Motor neuron (in vitro differentiated cells): ENCODE measurements around the gene PACC1. TPM values are rescaled to one million over a fixed set of nuclear protein-coding genes. Genes with fewer than 3 reads are reported as not detected.

Experiments
- ATAC-seq, 8 experiments: fragments of 200-7000 bp; cut with Tn5 transposase; replicated peaks in 6 of 8; 2 replicates each; pipeline ENCODE4 v1.8.0; 2021; ENCODE audit warnings: mild to moderate bottlenecking in 8 of 8, moderate library complexity in 8 of 8
- H3K27ac ChIP-seq, 2 donors: fragments of 250-450 bp; sonication (Bioruptor Pico); 2 replicates each; pipeline ENCODE4 v1.9.0; 2021; ENCODE audit warnings: antibody characterized with exemption in 2 of 2, mild to moderate bottlenecking in 2 of 2, moderate library complexity in 1 of 2
- H3K4me1 ChIP-seq, 2 donors: fragments of 250-450 bp; sonication (Bioruptor Pico); replicated peaks in 1 of 2; 2 replicates each; pipeline ENCODE4 v1.6.1; 2021; ENCODE audit warnings: antibody characterized with exemption in 2 of 2, mild to moderate bottlenecking in 2 of 2, moderate library complexity in 1 of 2
- H3K4me3 ChIP-seq, 5 donors: fragments of 250-450 bp; sonication (Bioruptor Pico); 2 replicates each; pipeline ENCODE4 v1.9.0; 2021; ENCODE audit warnings: antibody characterized with exemption in 5 of 5, mild to moderate bottlenecking in 5 of 5, moderate library complexity in 4 of 5
- WGBS, 10 experiments: fragments of 450-650 bp; shearing (Covaris generic); methylation state at CpG; one replicate each; pipeline ENCODE4 v1.0.0; 2022; 5-methylcytosine and 5-hydroxymethylcytosine counted together
- in situ Hi-C, 9 experiments: fragments of 400-800 bp; cut with MboI; loops; one replicate each; pipeline ENCODE4 v1.15.0; 2021; ENCODE audit warnings: low sequenced_read_pairs in 9 of 9, low pct_unique_long_range_greater_than_20kb in 2 of 9; ENCODE audit not compliant: unreplicated experiment in 9 of 9
- total RNA-seq, 8 experiments: library from RNA; unstranded; fragments of 300-600 nt; gene quantifications; 2 replicates each; pipeline versions ENCODE4 v1.2.3 to v1.2.4, GENCODE V29; 2022

Gene PACC1
- total RNA-seq, 8 experiments from 2014 or later = 4.7 to 23.8 (median 18.5) TPM

DNA sequence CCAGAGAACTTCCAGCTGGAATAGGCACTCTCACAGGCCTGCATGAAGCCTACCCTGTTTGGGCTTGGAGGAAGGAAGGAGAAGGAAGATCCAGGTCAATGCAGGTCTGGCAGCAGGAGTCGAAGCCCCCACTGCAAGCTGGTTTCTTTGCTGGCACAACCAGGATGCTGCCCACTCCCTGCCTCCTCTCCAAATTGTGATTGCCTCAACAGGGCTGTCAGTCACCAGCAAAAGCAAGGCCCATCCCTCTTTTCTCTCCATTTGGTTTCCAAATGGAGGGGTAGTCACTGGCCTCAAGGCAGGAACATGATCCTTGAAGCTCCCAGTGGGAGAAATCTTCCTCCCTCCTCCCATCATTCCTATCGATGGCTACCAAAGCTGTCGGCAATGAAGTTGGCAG, 37.0 kb downstream of the PACC1 start:
- ATAC-seq = no peak
- Histone ChIP-seq H3K4me3 (no peak overlapping the region), H3K4me1 (no peaks in the 10 kb centered on the region), H3K27ac (no peak overlapping the region)
- 76 to 100% (median 100%) methylated on average over 1 to 2 of the region's 3 CpGs; no CpG with 5 or more reads in 2 of the 10 experiments for WGBS, 10 experiments
- in situ Hi-C loops = loop anchor here in 2 of 9 experiments (10.0 kb wide), 1 partner anchor 313 kb away; no protein-coding TSS in a partner anchor

DNA sequence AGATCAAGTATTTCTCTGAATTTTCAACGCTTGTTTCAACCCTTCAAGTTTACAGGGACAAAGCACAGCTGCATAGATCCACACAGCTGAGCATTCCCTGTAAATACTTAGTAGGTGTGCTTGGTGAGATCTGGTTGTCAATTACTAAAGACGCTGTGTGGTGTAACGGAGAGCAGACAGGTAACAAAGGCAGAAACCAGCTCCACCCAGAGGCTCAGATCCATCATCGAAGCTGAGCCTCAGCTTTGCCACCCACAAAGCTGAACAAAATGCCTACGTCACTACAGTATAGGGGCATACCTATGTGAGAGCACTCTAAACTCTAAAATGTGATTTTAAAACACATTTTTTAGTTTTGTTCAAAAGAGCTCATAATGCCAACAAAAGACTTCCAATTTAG, 38.7 kb downstream of the PACC1 start:
- Histone ChIP-seq H3K4me1 (no peaks in the 10 kb centered on the region), H3K27ac (no peak overlapping the region), H3K4me3 (no peak overlapping the region)
- in situ Hi-C loops = loop anchor here in 2 of 9 experiments (10.0 kb wide), 1 partner anchor 311 kb away; no protein-coding TSS in a partner anchor
- no peak for ATAC-seq
- WGBS, 10 experiments = 85 to 100% (median 93%) methylated on average over 1 to 4 of the region's 5 CpGs; no CpG with 5 or more reads in 5 of the 10 experiments

DNA sequence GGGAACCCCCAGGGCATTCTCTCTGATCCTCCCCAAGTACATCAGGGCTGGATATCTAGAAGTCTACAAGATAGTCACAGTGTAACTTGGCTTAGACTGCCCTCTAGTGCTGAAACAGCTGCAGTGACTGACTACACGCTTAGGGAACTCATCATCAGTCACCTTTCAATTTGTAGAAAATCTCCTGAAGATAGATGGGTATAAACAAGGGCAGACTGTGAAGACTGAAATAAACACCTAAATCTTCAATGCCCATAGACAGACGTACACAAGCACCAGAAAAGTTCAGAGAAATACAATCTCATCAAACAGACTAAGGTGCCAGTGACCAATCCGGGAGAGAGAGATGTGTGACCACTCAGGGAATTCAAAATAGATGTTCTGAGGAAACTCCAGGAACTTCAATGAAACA, 46.6 kb downstream of the PACC1 start:
- no peak overlapping the region for H3K27ac ChIP-seq
- no peak overlapping the region for H3K4me3 ChIP-seq
- peak in 3 of 8 experiments; percentile 88 to 99 (median 98) for ATAC-seq
- H3K4me1 ChIP-seq = no peaks in the 10 kb centered on the region
- in situ Hi-C loops = no loop called here
- 0 to 100% (median 83%) methylated on average over 1 to 3 of the region's 3 CpGs; no CpG with 5 or more reads in 1 of the 10 experiments for WGBS, 10 experiments

DNA sequence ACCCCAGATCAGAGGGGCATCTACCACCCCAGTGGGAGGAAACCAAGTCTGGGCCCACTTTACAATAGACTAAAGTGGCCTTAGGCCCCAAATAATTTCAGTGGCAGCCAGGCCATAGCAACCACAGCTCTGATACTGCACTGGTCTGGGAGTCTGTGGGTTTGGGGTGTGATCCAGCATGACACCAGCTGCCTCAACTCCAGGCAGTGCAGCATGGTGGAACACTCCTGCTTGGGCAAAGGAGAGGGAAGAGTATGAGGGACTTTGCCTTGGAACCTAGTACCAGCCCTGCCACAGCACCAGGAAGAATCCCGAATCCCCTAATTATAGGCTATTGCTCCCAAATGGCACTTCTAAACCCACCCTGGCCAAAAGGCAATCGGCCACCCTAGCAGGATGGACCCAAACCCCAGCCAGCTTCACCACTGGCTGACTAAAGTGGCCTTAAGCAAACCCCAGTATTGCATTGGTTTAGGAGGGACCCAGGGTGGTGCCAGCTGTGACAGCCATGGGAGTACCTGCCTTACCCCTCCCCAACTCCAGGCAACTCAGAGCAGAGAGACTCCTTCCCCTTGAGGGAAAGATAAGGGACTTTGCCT, 47.1 kb downstream of the PACC1 start:
- H3K4me3 ChIP-seq = no peak overlapping the region
- ATAC-seq = peak in 2 of 8 experiments; percentile 8 to 10
- no peak overlapping the region for H3K27ac ChIP-seq
- WGBS, 10 experiments = 0 to 90% (median 88%) methylated on average over 1 to 2 of the region's 2 CpGs; no CpG with 5 or more reads in 7 of the 10 experiments
- no peaks in the 10 kb centered on the region for H3K4me1 ChIP-seq
- in situ Hi-C loops = no loop called here

DNA sequence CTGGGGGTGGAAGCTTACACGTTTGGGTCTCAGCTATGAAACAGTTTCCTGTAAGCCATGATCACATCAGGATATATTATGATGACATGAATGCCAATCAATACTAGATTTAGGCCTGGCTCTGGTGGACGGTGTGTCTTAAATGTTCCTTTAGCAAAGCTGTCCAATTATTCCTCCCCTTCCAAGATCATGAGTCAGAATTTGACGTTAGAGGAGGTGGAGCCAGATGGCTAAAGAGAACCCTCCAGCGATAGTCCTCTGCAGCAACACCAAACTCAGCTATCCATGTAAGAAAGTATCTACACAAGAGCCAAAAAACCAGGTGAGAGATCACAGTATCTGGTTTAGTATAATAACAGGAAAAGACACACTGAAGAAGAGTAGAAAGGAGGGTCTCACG, 47.8 kb downstream of the PACC1 start:
- Histone ChIP-seq H3K4me1 (no peaks in the 10 kb centered on the region), H3K4me3 (no peak overlapping the region), H3K27ac (no peak overlapping the region)
- in situ Hi-C loops = no loop called here
- WGBS, 10 experiments = 0 to 93% (median 88%) methylated on average over 2 to 5 of the region's 5 CpGs; no CpG with 5 or more reads in 4 of the 10 experiments
- ATAC-seq = peak in 3 of 8 experiments; percentile 43 to 94 (median 75)

DNA sequence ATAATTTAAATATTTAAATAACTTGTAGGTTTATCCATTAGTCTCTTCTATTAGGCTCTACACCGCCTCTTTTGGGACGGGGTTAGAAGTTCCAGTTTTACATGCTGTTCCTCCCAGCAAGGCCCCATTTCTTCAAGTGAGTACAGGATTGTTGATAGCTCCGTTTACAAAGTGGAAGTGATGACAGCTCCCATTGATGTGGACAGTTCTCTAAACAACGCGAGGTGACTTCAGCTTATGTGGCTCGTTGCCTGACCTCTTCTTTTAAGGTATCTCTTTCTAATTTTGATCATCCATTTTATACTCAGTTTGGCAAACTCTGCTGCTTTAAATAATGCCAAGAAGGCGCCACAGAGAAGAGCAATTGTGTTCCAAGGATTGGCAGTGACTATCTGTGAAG, 49.7 kb downstream of the PACC1 start:
- no peaks in the 10 kb centered on the region for H3K4me1 ChIP-seq
- in situ Hi-C loops = no loop called here
- no peak for ATAC-seq
- H3K27ac ChIP-seq = no peak overlapping the region
- WGBS, 10 experiments = 19 to 100% (median 73%) methylated on average over 2 to 7 of the region's 7 CpGs
- no peak overlapping the region for H3K4me3 ChIP-seq

DNA sequence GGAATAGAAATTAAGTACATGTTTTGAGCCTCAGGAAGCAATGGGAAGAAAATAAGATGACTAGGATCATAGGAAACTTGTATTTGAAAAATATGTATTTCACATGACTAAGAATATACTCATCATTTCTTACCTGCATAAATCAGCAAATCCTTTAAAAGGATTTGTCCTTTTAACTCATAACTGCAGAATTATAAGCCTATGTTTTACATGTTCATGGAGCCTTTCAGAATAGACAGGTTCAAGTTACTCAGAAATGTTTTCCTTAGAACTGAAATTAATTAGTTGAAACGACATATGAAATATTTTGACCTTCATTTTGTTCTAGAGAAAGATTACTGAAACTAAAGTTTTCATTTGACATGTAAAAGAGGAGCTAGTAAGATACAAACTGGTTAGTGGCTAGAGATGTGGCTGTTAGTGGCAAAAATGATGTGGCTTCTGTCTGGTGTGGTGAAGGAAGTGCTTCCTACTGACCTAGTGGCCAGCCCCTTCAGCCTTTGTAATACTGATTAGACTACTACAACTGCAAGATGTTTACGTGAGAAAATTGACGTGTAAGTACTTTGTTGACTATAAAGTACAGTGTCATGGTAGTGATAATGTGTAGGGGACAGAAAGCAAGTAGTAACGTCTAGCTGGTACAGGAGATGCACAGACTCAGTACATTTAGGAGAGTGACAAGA, 54.7 kb downstream of the PACC1 start:
- Histone ChIP-seq H3K4me1 (no peaks in the 10 kb centered on the region), H3K4me3 (no peak overlapping the region), H3K27ac (no peak overlapping the region)
- in situ Hi-C loops = no loop called here
- no peak for ATAC-seq
- WGBS, 10 experiments = 79 to 100% (median 90%) methylated on average over 1 to 4 of the region's 4 CpGs

DNA sequence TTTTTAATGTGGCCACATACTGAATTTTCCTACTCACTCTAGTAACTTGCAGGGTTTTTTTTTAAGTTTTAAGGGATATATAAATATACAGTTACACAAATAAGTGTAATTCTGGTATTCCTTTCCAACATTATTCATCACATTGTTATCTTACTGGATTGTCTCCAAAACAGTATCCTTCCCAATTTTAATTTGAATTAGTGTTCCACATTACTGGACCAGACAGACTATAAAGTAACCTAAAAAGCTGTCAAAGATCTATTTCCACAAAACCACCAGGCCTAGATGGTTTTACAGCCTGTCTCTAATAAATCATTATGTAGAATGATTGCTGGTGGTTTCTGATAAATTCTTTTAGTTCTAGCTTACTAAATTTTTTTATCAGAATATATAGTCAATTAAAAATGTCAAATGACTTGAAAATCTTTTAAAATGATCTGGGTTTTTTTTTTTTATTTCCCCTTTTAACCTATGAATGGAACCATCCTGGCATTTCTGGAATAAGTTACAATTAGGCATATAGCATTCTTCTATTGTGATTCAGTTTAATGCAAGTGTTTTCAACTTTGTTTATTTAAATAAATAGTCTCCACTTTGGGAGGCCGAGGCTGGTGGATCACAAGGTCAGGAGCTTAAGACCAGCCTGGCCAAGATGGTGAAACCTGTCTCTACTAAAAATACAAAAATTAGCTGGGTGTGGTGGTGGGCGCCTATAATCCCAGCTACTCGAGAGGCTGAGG, 59.3 kb downstream of the PACC1 start:
- no peak for ATAC-seq
- in situ Hi-C loops = no loop called here
- no peak overlapping the region for H3K27ac ChIP-seq
- 82 to 100% (median 87%) methylated on average over 1 to 3 of the region's 3 CpGs; no CpG with 5 or more reads in 1 of the 10 experiments for WGBS, 10 experiments
- no peak overlapping the region for H3K4me3 ChIP-seq
- no peaks in the 10 kb centered on the region for H3K4me1 ChIP-seq

DNA sequence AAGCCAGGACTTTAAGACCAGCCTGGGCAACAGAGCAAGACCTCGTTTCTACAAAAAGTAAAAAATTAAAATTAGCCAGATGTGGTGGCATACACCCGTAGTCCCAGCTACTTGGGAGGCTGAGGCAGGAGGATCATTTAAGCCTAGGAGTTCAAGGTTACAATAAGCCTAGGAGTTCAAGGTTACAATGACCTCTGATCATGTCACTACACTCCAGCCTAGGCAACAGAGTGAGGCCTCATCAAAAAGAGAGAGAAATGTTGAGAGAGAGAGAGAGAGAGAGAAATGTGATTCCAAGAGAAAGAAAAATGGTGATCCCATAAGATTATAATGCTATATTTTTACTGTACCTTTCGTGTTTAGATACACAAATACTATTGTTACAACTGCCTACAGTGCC, 60.2 kb downstream of the PACC1 start:
- Histone ChIP-seq H3K4me1 (no peaks in the 10 kb centered on the region), H3K4me3 (no peak overlapping the region), H3K27ac (no peak overlapping the region)
- no peak for ATAC-seq
- in situ Hi-C loops = no loop called here
- WGBS, 10 experiments = 60 to 100% (median 97%) methylated on average over 1 to 3 of the region's 3 CpGs; no CpG with 5 or more reads in 1 of the 10 experiments

DNA sequence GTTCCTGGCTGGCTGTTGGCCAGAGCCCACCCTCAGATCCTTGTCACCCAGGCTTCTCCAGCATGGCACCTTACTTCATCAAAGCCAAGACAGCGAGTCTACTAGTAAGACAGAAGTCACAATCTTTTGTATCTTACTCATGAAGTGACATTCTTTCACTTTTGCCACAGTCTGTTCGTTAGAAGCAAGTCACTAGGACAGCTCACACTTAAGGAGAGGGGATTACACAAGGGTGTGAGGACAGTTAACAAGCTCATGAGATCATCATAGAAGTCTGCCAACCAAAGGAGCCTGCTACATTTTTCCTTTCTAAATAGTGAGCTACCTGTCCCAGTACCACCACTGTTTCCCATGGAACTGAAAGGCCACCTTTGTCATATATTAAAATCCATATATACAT, 61.5 kb downstream of the PACC1 start:
- in situ Hi-C loops = no loop called here
- H3K4me1 ChIP-seq = no peaks in the 10 kb centered on the region
- WGBS, 10 experiments = 0 to 100% (median 89%) methylated on average over 1 to 2 of the region's 2 CpGs; no CpG with 5 or more reads in 2 of the 10 experiments
- no peak for ATAC-seq
- H3K27ac ChIP-seq = no peak overlapping the region
- H3K4me3 ChIP-seq = no peak overlapping the region

DNA sequence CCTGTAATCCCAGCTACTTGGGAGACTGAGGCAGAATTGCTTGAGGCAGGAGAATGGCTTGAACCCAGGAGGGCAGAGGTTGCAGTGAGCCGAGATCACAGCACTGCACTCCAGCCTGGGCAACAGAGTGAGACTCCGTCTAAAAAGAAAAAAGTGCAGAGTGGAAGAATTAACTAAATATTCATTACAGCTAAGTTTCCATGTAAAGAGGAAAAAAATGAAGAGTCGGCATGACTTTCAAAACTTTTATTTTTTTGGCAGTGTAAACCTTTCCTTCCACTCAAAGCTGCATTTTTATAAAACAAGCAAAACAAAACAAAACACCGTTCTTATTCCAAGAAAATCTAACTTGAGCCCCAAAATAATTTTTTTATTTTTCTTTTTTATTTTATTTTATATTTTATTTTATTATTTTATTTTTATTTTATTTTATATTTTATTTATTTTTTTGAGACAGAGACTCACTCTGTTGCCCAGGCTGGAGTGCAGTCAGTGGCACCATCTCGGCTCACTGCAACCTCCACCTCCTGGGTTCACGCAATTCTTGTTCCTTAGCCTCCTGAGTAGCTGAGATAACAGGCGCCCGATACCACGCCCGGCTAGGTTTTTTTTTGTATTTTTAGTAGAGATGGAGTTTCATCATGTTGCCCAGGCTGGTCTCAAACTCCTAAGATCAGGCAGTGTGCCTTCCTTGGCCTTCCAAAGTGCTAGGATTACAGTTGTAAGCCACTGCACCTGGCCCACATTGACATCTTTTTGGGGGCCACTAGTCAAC, 62.9 kb downstream of the PACC1 start:
- ATAC-seq = no peak
- in situ Hi-C loops = no loop called here
- Histone ChIP-seq H3K4me3 (no peak overlapping the region), H3K27ac (no peak overlapping the region), H3K4me1 (no peaks in the 10 kb centered on the region)
- WGBS, 10 experiments = 76 to 99% (median 92%) methylated on average over 6 to 10 of the region's 10 CpGs

DNA sequence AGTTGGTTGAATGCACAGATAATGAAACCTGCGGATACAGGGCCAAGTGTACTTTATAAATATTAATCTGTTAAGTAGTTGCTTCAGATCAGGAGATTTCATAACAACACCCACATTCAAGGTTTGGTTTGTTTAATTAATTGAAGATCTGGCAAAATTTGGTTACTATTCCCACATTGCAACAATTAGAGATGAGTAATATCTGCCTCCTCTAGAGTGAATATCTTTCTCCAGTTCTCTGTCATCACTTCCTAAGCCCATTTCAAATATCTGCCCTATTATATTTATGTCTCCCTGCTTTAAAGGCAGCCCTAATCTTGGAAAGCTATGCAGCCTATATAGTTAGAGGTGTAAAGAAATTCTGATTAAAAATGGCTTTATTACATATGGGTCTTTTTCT, 68.1 kb downstream of the PACC1 start:
- in situ Hi-C loops = no loop called here
- no peak for ATAC-seq
- H3K27ac ChIP-seq = no peak overlapping the region
- H3K4me1 ChIP-seq = no peaks in the 10 kb centered on the region
- no peak overlapping the region for H3K4me3 ChIP-seq
- WGBS, 10 experiments = 43 to 100% (median 100%) methylated on average over 1 of the region's 1 CpG; no CpG with 5 or more reads in 1 of the 10 experiments
